ENCODE data around the gene RBM17.

- TF ChIP-seq, protein P1, sequence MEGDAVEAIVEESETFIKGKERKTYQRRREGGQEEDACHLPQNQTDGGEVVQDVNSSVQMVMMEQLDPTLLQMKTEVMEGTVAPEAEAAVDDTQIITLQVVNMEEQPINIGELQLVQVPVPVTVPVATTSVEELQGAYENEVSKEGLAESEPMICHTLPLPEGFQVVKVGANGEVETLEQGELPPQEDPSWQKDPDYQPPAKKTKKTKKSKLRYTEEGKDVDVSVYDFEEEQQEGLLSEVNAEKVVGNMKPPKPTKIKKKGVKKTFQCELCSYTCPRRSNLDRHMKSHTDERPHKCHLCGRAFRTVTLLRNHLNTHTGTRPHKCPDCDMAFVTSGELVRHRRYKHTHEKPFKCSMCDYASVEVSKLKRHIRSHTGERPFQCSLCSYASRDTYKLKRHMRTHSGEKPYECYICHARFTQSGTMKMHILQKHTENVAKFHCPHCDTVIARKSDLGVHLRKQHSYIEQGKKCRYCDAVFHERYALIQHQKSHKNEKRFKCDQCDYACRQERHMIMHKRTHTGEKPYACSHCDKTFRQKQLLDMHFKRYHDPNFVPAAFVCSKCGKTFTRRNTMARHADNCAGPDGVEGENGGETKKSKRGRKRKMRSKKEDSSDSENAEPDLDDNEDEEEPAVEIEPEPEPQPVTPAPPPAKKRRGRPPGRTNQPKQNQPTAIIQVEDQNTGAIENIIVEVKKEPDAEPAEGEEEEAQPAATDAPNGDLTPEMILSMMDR (IDR thresholded peaks at IDR 0.05): no peak
- no peak for TF ChIP-seq POLR2A (IDR thresholded peaks at IDR 0.05)
Measured at GRCh38 chr10:6153845-6154244, 65.0 kb downstream of the RBM17 start.
